ENCODE measurements around the gene SLC39A1. TPM values are rescaled to one million over a fixed set of nuclear protein-coding genes. Genes with fewer than 3 reads are reported as not detected.

The SLC39A1 gene
- total RNA-seq, 1 experiment from 2014 or later = 27.1 TPM

DNA sequence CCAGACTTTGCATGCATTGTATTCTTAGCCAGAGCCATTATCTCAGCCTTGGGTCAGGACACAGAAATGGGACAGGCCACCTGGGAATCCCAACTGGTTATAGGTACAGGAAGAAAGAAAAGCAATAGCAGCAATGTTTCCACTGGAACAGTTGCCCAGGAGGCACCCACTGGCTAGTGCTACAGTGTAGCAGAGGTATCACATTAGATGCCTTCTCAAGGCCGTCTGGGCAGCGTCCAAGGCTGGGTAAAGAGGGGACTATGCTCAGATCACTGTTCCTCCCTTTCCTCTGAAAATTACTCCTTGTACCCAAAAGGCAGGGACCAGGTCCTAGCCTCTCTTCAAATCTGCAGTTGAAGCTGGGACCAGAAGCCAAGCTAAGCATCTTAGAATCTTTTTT, 7.0 kb upstream of the SLC39A1 start:
- Histone ChIP-seq H2AFZ (ENCODE audit: low read length) (no peak overlapping the region), H3K4me1 (ENCODE audit: low read length) (peaks cover 56% of the 10 kb centered on the region), H3K9ac (ENCODE audit: low read length) (no peak overlapping the region), H3K4me2 (ENCODE audit: low read depth, low read length, poor library complexity, severe bottlenecking) (no peak overlapping the region), H3K27me3 (ENCODE audit: low read length) (no peaks in the 10 kb centered on the region), H3K36me3 (ENCODE audit: insufficient read depth, low read length) (peaks cover 17% of the 10 kb centered on the region; the same call in 1 of the 2 replicates), H3K79me2 (ENCODE audit: low read length) (peaks cover 18% of the 10 kb centered on the region), H3K9me3 (ENCODE audit: low read length) (no peaks in the 10 kb centered on the region), H3K4me3 (ENCODE audit: low read length) (no peak overlapping the region), H3K27ac (ENCODE audit: low read length) (no peak overlapping the region), H4K20me1 (ENCODE audit: insufficient read depth, low read depth, low read length) (no peaks in the 10 kb centered on the region), H3K9me2 (replicated peaks; ENCODE audit: insufficient read depth, low read length) (no peaks in the 10 kb centered on the region)
- no peak for DNase-seq

DNA sequence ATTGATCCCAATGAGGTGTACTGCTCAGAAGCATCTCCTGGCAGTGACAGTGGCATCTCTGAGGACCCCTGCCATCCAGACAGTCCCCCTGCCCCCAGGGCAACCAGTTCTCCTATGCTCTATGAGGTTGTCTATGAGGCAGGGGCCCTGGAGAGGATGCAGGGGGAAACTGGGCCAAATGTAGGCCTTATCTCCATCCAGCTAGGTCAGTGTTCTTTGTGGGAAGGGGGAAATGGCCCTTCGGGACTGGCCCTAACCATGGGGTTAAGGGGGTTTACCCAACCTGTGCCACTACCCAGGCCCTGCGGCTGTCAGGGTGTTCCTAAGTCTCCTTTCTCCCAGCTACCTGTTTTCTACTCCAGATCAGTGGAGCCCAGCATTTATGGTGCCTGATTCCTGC, 5.6 kb upstream of the SLC39A1 start:
- peaks cover 53% of the 10 kb centered on the region for H3K4me1 ChIP-seq (ENCODE audit: low read length)
- H3K27me3 ChIP-seq (ENCODE audit: low read length) = no peaks in the 10 kb centered on the region
- DNase-seq = no peak
- H3K9me3 ChIP-seq (ENCODE audit: low read length) = no peaks in the 10 kb centered on the region
- H3K9me2 ChIP-seq (replicated peaks; ENCODE audit: insufficient read depth, low read length) = no peaks in the 10 kb centered on the region
- H3K4me3 ChIP-seq (ENCODE audit: low read length) = peak overlapping the region; percentile 83
- no peak overlapping the region for H2AFZ ChIP-seq (ENCODE audit: low read length)
- H3K27ac ChIP-seq (ENCODE audit: low read length) = peak overlapping the region; percentile 87
- peaks cover 7% of the 10 kb centered on the region; the same call in 1 of the 2 replicates for H3K36me3 ChIP-seq (ENCODE audit: insufficient read depth, low read length)
- peak overlapping the region; percentile 92 for H3K9ac ChIP-seq (ENCODE audit: low read length)
- peaks cover 18% of the 10 kb centered on the region for H3K79me2 ChIP-seq (ENCODE audit: low read length)
- peak overlapping the region; percentile 99 for H3K4me2 ChIP-seq (ENCODE audit: low read depth, low read length, poor library complexity, severe bottlenecking)
- H4K20me1 ChIP-seq (ENCODE audit: insufficient read depth, low read depth, low read length) = no peaks in the 10 kb centered on the region

DNA sequence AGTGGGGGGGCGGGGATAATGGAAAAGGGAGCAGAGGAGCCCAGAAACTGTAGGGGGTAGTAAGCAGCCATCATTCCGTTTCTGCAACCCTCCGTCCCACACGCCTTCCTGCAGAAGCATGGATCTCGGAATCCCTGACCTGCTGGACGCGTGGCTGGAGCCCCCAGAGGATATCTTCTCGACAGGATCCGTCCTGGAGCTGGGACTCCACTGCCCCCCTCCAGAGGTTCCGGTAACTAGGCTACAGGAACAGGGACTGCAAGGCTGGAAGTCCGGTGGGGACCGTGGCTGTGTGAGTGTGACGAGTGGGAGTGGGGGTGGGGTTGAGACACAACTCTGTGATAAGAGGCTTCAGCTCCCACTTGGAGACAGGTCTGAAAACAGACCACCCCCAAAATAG, 5.1 kb upstream of the SLC39A1 start:
- Histone ChIP-seq H3K9me2 (replicated peaks; ENCODE audit: insufficient read depth, low read length) (no peaks in the 10 kb centered on the region), H3K4me3 (ENCODE audit: low read length) (peak overlapping the region; percentile 83), H2AFZ (ENCODE audit: low read length) (peak overlapping the region; percentile 38; the same call in 1 of the 2 replicates), H3K4me2 (ENCODE audit: low read depth, low read length, poor library complexity, severe bottlenecking) (peak overlapping the region; percentile 99), H3K79me2 (ENCODE audit: low read length) (peaks cover 18% of the 10 kb centered on the region), H3K4me1 (ENCODE audit: low read length) (peaks cover 51% of the 10 kb centered on the region), H3K9ac (ENCODE audit: low read length) (peak overlapping the region; percentile 92), H4K20me1 (ENCODE audit: insufficient read depth, low read depth, low read length) (no peaks in the 10 kb centered on the region), H3K27me3 (ENCODE audit: low read length) (no peaks in the 10 kb centered on the region), H3K9me3 (ENCODE audit: low read length) (no peaks in the 10 kb centered on the region), H3K27ac (ENCODE audit: low read length) (peak overlapping the region; percentile 87), H3K36me3 (ENCODE audit: insufficient read depth, low read length) (0 out of 2 replicates have a peak, but pooled peaks cover 1% of the 10 kb centered on the region)
- DNase-seq = peak; percentile 51

DNA sequence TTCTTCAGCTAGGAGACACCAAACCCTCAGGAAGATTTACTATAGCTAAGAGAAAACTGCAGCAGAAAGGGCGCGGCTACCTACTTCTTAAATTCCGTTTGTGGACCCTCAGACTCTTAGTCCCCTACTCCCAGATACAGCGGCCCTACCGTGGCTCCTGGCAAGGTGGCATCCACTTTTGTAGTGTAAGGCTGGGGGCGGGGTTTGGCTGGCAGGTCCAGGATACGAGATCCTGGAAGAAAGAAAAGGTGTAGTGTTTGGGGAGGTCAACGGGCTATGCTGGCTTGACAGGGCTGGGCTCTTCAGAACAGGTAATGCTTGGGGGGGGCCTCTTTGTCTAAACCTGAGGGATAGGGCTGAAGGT, 4.6 kb upstream of the SLC39A1 start:
- peaks cover 47% of the 10 kb centered on the region for H3K4me1 ChIP-seq (ENCODE audit: low read length)
- H4K20me1 ChIP-seq (ENCODE audit: insufficient read depth, low read depth, low read length) = no peaks in the 10 kb centered on the region
- H3K79me2 ChIP-seq (ENCODE audit: low read length) = peaks cover 21% of the 10 kb centered on the region
- H3K4me2 ChIP-seq (ENCODE audit: low read depth, low read length, poor library complexity, severe bottlenecking) = peak overlapping the region; percentile 99
- H3K9me3 ChIP-seq (ENCODE audit: low read length) = no peaks in the 10 kb centered on the region
- H3K4me3 ChIP-seq (ENCODE audit: low read length) = peak overlapping the region; percentile 83
- DNase-seq = no peak
- H3K9me2 ChIP-seq (replicated peaks; ENCODE audit: insufficient read depth, low read length) = no peaks in the 10 kb centered on the region
- H3K27ac ChIP-seq (ENCODE audit: low read length) = peak overlapping the region; percentile 87
- H2AFZ ChIP-seq (ENCODE audit: low read length) = peak overlapping the region; percentile 54; the same call in 1 of the 2 replicates
- no peaks in the 10 kb centered on the region for H3K27me3 ChIP-seq (ENCODE audit: low read length)
- no peaks in the 10 kb centered on the region for H3K36me3 ChIP-seq (ENCODE audit: insufficient read depth, low read length)
- peak overlapping the region; percentile 92 for H3K9ac ChIP-seq (ENCODE audit: low read length)

DNA sequence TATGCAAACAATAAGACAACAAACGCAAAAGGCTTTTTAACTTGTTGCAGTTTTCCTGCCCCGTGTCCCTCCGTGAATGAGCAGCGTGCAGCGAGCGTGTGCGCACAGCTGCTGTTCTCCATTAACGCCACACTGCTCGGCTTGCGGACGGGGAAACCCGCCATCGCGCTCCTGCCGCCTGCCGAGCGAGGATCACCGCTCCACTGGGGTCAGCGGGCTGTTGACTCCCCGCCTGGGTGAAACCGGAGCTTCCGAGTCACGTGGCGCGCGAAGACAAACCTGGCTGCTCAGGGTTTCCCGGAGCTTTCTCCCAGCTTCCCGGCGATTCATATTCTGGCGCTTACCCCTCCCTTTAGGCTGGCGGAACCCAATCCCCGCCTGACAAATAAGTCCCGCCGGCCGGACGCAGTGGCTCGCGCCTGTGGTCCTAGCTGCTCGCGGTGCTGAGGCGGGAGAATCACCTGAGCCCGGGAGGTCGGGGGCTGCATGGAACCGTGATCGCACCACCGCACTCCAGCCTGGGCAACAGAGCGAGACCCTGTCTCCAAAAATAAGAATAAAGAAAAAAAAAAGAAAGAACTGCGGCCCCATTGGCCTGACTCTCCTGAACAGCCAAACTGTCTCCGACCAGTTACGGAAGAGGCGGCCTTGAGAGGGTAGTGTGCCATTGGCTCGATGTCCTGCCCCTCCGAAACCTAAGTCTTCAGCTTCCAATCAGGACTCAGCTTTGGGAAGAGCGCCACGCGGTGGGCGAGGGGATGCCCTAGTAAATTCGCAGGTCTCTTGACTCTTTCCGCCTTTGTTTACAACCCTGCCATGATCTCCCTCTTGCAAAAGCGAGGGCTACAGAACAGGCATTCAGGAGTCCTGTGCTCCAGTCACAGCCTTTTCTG, 4.0 kb upstream of the SLC39A1 start, which contains the start of gene CREB3L4:
CREB3L4 (plus strand) TSS at position 796 of the 893 bp plus-strand sequence. CDS start 624 bp downstream, outside the sequence.
- Histone ChIP-seq H3K4me3 (ENCODE audit: low read length) (peak within 1 kb of the TSS; percentile 83), H3K4me1 (ENCODE audit: low read length) (peaks cover 43% of the 10 kb centered on the region), H4K20me1 (ENCODE audit: insufficient read depth, low read depth, low read length) (no peaks in the 10 kb centered on the region), H3K9me3 (ENCODE audit: low read length) (no peaks in the 10 kb centered on the region), H3K9ac (ENCODE audit: low read length) (peak within 1 kb of the TSS; percentile 92), H3K4me2 (ENCODE audit: low read depth, low read length, poor library complexity, severe bottlenecking) (peak within 1 kb of the TSS; percentile 99), H3K79me2 (ENCODE audit: low read length) (peaks cover 28% of the 10 kb centered on the region), H2AFZ (ENCODE audit: low read length) (peak within 1 kb of the TSS; percentile 54; the same call in 1 of the 2 replicates), H3K27me3 (ENCODE audit: low read length) (no peaks in the 10 kb centered on the region), H3K27ac (ENCODE audit: low read length) (peak within 1 kb of the TSS; percentile 87), H3K36me3 (ENCODE audit: insufficient read depth, low read length) (no peaks in the 10 kb centered on the region), H3K9me2 (replicated peaks; ENCODE audit: insufficient read depth, low read length) (no peaks in the 10 kb centered on the region)
- peak; percentile 99 for DNase-seq

DNA sequence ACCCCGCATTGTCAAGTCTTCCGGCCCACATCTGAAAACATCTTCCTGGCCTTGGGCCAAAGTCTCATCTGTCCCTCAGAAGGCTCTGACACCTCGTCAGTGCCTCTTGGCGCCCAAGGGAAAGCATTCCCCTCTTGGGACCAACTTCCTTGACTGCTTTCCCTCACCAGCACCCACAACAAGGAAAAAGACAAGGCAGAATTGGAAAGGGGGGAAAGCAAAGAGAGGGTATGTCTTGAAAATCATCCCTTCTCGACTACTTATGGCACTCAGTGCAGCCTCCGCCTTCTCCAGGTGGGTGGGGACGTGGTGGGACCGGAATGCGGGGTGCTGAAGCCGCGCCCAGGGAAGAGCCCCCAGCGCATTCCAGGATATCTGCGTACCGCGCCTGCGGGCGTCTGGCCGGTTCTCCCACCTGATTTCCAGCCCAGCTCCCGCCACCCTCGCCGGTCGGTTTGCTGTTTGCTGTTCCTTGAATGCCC, 554 bp upstream of the SLC39A1 start:
- H2AFZ ChIP-seq (ENCODE audit: low read length) = 0 out of 2 replicates have a peak overlapping the region, but pooled peaks have one; percentile 28
- peaks cover 40% of the 10 kb centered on the region for H3K79me2 ChIP-seq (ENCODE audit: low read length)

DNA sequence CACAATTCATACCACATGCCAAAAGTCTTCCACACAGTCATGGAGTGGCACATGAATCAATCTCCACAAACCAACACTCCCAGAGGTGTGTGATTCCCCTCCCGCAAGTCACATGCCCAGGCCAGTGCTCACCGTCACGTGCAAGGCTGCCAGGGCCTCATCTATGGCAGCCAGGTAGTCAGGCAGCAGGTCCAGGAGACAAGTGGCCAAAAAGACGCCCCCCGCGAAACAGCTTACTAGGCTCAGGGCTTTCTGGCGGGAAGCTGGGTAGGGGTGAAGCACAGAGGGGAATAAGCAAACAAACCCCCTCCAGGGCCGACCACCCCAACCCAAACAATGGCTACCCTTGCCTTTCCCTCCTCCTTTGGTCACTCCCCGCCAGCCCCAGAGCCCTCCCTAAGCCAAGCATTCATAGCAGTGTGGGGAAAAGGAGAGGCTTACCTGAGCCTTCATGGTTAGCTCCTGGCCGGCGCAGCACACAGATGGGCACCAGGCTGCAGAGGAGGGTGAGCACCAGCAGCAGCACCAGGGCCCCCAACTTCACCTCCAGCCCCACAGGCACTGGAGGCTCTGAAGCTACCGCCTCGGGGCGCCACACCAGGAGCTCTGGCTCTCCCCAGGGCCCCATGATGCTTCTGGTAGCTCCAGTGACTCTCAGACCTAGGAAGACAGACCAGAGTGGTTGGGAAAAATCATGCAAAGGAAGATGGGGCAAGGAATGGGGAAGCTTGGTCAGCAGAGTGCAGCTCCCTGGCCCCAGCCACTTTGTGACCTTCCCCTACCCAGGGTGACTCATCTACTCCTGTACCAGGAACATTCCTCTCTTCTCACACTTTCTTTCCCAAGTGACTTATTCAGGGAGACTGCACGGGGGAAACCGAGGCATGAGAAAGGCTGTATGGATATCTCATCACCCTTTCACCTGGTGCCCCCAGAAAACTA, 978 bp downstream of the SLC39A1 start:
- no peaks in the 10 kb centered on the region for H3K27me3 ChIP-seq (ENCODE audit: low read length)
- peaks cover 57% of the 10 kb centered on the region for H3K4me1 ChIP-seq (ENCODE audit: low read length)
- peaks cover 42% of the 10 kb centered on the region for H3K79me2 ChIP-seq (ENCODE audit: low read length)
- no peak overlapping the region for H2AFZ ChIP-seq (ENCODE audit: low read length)
- H3K27ac ChIP-seq (ENCODE audit: low read length) = peak overlapping the region; percentile 86
- H3K4me2 ChIP-seq (ENCODE audit: low read depth, low read length, poor library complexity, severe bottlenecking) = peak overlapping the region; percentile 93
- H3K36me3 ChIP-seq (ENCODE audit: insufficient read depth, low read length) = peaks cover 8% of the 10 kb centered on the region; the same call in 1 of the 2 replicates
- DNase-seq = peak; percentile 70
- no peaks in the 10 kb centered on the region for H3K9me3 ChIP-seq (ENCODE audit: low read length)
- H3K4me3 ChIP-seq (ENCODE audit: low read length) = peak overlapping the region; percentile 86
- H4K20me1 ChIP-seq (ENCODE audit: insufficient read depth, low read depth, low read length) = peaks cover 2% of the 10 kb centered on the region; the same call in 1 of the 2 replicates
- peak overlapping the region; percentile 94 for H3K9ac ChIP-seq (ENCODE audit: low read length)
- H3K9me2 ChIP-seq (replicated peaks; ENCODE audit: insufficient read depth, low read length) = no peaks in the 10 kb centered on the region

More for the DNA sequence above, 554 bp upstream of the SLC39A1 start:
- no peaks in the 10 kb centered on the region for H4K20me1 ChIP-seq (ENCODE audit: insufficient read depth, low read depth, low read length)
- H3K9me3 ChIP-seq (ENCODE audit: low read length) = no peaks in the 10 kb centered on the region
- peak; percentile 49 for DNase-seq
- H3K4me3 ChIP-seq (ENCODE audit: low read length) = peak overlapping the region; percentile 86
- H3K4me2 ChIP-seq (ENCODE audit: low read depth, low read length, poor library complexity, severe bottlenecking) = peak overlapping the region; percentile 93
- H3K9ac ChIP-seq (ENCODE audit: low read length) = peak overlapping the region; percentile 94
- H3K36me3 ChIP-seq (ENCODE audit: insufficient read depth, low read length) = peaks cover 8% of the 10 kb centered on the region; the same call in 1 of the 2 replicates
- peak overlapping the region; percentile 65 for H3K27ac ChIP-seq (ENCODE audit: low read length)
- no peaks in the 10 kb centered on the region for H3K27me3 ChIP-seq (ENCODE audit: low read length)
- no peaks in the 10 kb centered on the region for H3K9me2 ChIP-seq (replicated peaks; ENCODE audit: insufficient read depth, low read length)
- peaks cover 64% of the 10 kb centered on the region for H3K4me1 ChIP-seq (ENCODE audit: low read length)

Data from Karpas-422 (cell line).